GM19455 (cell line): Measurements from ENCODE around the gene ADAM12.
"Not testable (repeated sequence)": the region's sequence is repeated elsewhere in the genome, so short reads cannot be mapped to it uniquely, and the experiment has no call there.

ENCODE experiments used
- ATAC-seq: cut with Tn5 transposase; IDR thresholded peaks from one replicate; pipeline ENCODE4 v1.9.1; 2021; ENCODE audit not compliant: unreplicated experiment

Gene ADAM12

GRCh38 chr10:125994601-125995000 is 393.7 kb downstream of the ADAM12 start:
- ATAC-seq: no peak

- no peak for ATAC-seq
Observed at GRCh38 chr10:125992254-125992653, 396.0 kb downstream of the ADAM12 start.

- ATAC-seq: no peak
Observed at GRCh38 chr10:125991392-125991791, 396.9 kb downstream of the ADAM12 start.

GRCh38 chr10:125990974-125991373 is 397.3 kb downstream of the ADAM12 start:
- ATAC-seq: no peak

GRCh38 chr10:125989791-125990190 is 398.5 kb downstream of the ADAM12 start:
- ATAC-seq: no peak

- ATAC-seq: no peak
Observed at GRCh38 chr10:125985557-125986240, 402.6 kb downstream of the ADAM12 start.

GRCh38 chr10:125984865-125985495 is 403.3 kb downstream of the ADAM12 start:
- ATAC-seq: no peak

- no peak for ATAC-seq
Observed at GRCh38 chr10:125984346-125984745, 403.9 kb downstream of the ADAM12 start.

- no peak for ATAC-seq
Observed at GRCh38 chr10:125983656-125984055, 404.6 kb downstream of the ADAM12 start.

GRCh38 chr10:125983161-125983560 is 405.1 kb downstream of the ADAM12 start:
- no peak for ATAC-seq

- peak; percentile 79 for ATAC-seq
Observed at GRCh38 chr10:125982260-125982948, 405.9 kb downstream of the ADAM12 start.

GRCh38 chr10:125980521-125981035 is 407.7 kb downstream of the ADAM12 start:
- no peak for ATAC-seq

GRCh38 chr10:125979976-125980375 is 408.3 kb downstream of the ADAM12 start:
- ATAC-seq: no peak

GRCh38 chr10:125976960-125977605 is 411.2 kb downstream of the ADAM12 start:
- ATAC-seq: no peak

GRCh38 chr10:125970077-125970630 is 418.1 kb downstream of the ADAM12 start:
- not testable (repeated sequence) for ATAC-seq

- ATAC-seq: no peak
Observed at GRCh38 chr10:125967533-125967932, 420.7 kb downstream of the ADAM12 start.

GRCh38 chr10:125964558-125964957 is 423.7 kb downstream of the ADAM12 start:
- ATAC-seq: no peak
